HG02642 (cell line): Measurements from ENCODE around the gene ARPP21.

Experiments
- ATAC-seq: cut with Tn5 transposase; IDR thresholded peaks from one replicate; pipeline ENCODE4 v1.9.1; 2021; ENCODE audit warnings: mild to moderate bottlenecking; ENCODE audit not compliant: unreplicated experiment, poor library complexity

Gene ARPP21

GRCh38 chr3:35674451-35675109, 35.3 kb downstream of the ARPP21 start:
- no peak for ATAC-seq

- no peak for ATAC-seq
Measured at GRCh38 chr3:35675206-35675605, 35.9 kb downstream of the ARPP21 start.

- no peak for ATAC-seq
Measured at GRCh38 chr3:35675621-35676020, 36.3 kb downstream of the ARPP21 start.

- ATAC-seq, result no peak
Measured at GRCh38 chr3:35677797-35678196, 38.5 kb downstream of the ARPP21 start.

GRCh38 chr3:35678643-35679161, 39.4 kb downstream of the ARPP21 start:
- no peak for ATAC-seq

GRCh38 chr3:35679409-35680080, 40.2 kb downstream of the ARPP21 start:
- no peak for ATAC-seq

- no peak for ATAC-seq
Measured at GRCh38 chr3:35680866-35681650, 41.7 kb downstream of the ARPP21 start.

- no peak for ATAC-seq
Measured at GRCh38 chr3:35685153-35685552, 45.8 kb downstream of the ARPP21 start.

GRCh38 chr3:35688826-35689225, 49.5 kb downstream of the ARPP21 start:
- no peak for ATAC-seq

GRCh38 chr3:35690271-35690670, 50.9 kb downstream of the ARPP21 start:
- no peak for ATAC-seq

GRCh38 chr3:35705904-35706303, 66.6 kb downstream of the ARPP21 start:
- no peak for ATAC-seq

GRCh38 chr3:35707904-35708303, 68.6 kb downstream of the ARPP21 start:
- no peak for ATAC-seq

- no peak for ATAC-seq
Measured at GRCh38 chr3:35708394-35709271, 69.3 kb downstream of the ARPP21 start.

GRCh38 chr3:35709691-35710090, 70.4 kb downstream of the ARPP21 start:
- no peak for ATAC-seq

GRCh38 chr3:35710554-35710953, 71.2 kb downstream of the ARPP21 start:
- ATAC-seq, result no peak

GRCh38 chr3:35718921-35719320, 79.6 kb downstream of the ARPP21 start:
- ATAC-seq, result no peak

GRCh38 chr3:35721628-35722027, 82.3 kb downstream of the ARPP21 start:
- ATAC-seq, result no peak

GRCh38 chr3:35722902-35723301, 83.6 kb downstream of the ARPP21 start:
- ATAC-seq, result no peak

- ATAC-seq, result no peak
Measured at GRCh38 chr3:35723480-35724097, 84.3 kb downstream of the ARPP21 start.

- ATAC-seq, result no peak
Measured at GRCh38 chr3:35724106-35724505, 84.8 kb downstream of the ARPP21 start.
